GM12892 (cell line): Measurements from ENCODE around the gene CYGB.

Experiments
- POLR2A ChIP-seq: IDR thresholded peaks from 2 replicates; pipeline ENCODE4 v1.6.1; 2011; ENCODE audit warnings: low read depth, low read length, control low read depth
- POLR2AphosphoS5 ChIP-seq: IDR thresholded peaks from 2 replicates; pipeline ENCODE4 v1.6.1; 2011; ENCODE audit warnings: low read depth, low read length, control low read depth
- TAF1 ChIP-seq: IDR thresholded peaks from 2 replicates; pipeline ENCODE4 v1.6.1; 2011; ENCODE audit warnings: low read depth, mild to moderate bottlenecking, control low read depth, low read length, borderline replicate concordance

GRCh38 chr17:76579281-76579680, 41.8 kb upstream of the CYGB start:
- TF ChIP-seq POLR2AphosphoS5 (no peak), POLR2A (no peak), TAF1 (no peak)
